Measurements from ENCODE around the gene TRMT61B.
A peak's percentile ranks its signal among the peaks of the same experiment; 100 is the strongest.

Gene TRMT61B

DNA sequence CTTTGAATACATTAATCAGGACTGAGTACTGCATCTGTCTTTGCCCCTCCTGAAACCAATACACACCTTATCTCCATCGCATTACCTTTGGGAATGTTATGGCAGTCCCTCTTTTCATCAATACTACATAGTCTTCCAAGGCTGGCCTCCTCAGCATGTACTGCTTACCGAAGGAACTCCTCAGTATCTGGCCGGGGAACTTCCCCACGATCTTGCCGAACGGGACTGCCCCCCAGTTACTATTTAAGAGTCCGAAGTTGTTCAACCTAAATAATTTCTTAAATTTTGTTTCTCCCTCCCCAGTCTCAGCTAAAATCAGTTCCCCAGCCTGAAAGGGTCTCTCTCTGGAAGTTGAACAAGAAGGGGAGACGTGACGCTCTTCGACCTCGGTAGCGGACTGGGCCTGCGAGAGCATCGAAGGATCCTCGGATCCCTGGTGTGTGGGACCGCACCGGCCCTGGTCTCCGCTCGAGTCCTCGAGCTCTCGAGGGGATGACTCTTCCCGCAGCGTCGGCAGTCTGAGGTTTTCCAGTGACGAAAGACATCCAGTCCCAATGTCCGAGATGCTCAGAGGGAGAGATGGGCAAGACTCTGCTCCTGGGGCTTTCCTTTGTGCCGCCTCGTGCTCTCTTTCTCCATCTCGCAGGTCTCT lies 489 bp downstream of the TRMT61B start:
- Histone ChIP-seq H3K4me1 (ENCODE audit: control insufficient read depth in 5 of 5, insufficient read depth in 5 of 5, low read length in 5 of 5) (peaks cover 0 to 34% (median 28%) of the 10 kb centered on the region in 5 donors), H3K27ac (ENCODE audit: low read depth, low read length) (peak overlapping the region; percentile 63), H3K27me3 (ENCODE audit: control insufficient read depth in 5 of 5, insufficient read depth in 4 of 5, low read length in 5 of 5) (no peaks in the 10 kb centered on the region), H3K36me3 (ENCODE audit: control insufficient read depth in 5 of 5, insufficient read depth in 5 of 5, low read length in 5 of 5) (peaks cover 0 to 4% (median 0%) of the 10 kb centered on the region in 5 donors), H3K9ac (ENCODE audit: low read length in 5 of 5) (peak overlapping the region; percentile 73 to 97 (median 92)), H3K9me3 (ENCODE audit: control insufficient read depth in 5 of 5, low read length in 5 of 5) (no peaks in the 10 kb centered on the region), H3K4me3 (ENCODE audit: low read depth in 1 of 5, low read length in 5 of 5) (peak overlapping the region; percentile 78 to 100 (median 95))

DNA sequence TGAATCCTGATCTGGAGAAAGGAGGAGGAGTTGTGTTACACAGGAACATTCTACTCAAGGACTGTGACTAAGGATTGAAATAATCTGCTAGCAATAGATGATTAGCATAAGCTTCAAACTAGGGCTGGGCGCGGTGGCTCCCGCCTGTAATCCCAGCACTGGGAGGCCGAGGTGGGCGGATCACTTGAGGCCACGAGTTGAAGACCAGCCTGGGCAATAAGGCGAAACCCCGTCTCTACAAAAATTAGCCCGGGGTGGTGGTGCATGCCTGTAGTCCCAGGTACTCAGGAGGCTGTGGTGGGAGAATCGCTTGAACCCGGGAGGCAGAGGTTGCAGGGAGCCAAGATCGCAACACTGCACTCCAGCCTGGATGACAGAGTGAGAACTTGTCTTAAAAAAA lies 1.5 kb downstream of the TRMT61B start:
- Histone ChIP-seq H3K4me1 (ENCODE audit: control insufficient read depth in 5 of 5, insufficient read depth in 5 of 5, low read length in 5 of 5) (peaks cover 0 to 34% (median 28%) of the 10 kb centered on the region in 5 donors), H3K27ac (ENCODE audit: low read depth, low read length) (no peak overlapping the region), H3K9ac (ENCODE audit: low read length in 5 of 5) (peak overlapping the region in 1 of 5 donors; percentile 86), H3K36me3 (ENCODE audit: control insufficient read depth in 5 of 5, insufficient read depth in 5 of 5, low read length in 5 of 5) (peaks cover 4 to 7% (median 4%) of the 10 kb centered on the region in 5 donors), H3K27me3 (ENCODE audit: control insufficient read depth in 5 of 5, insufficient read depth in 4 of 5, low read length in 5 of 5) (no peaks in the 10 kb centered on the region), H3K9me3 (ENCODE audit: control insufficient read depth in 5 of 5, low read length in 5 of 5) (no peaks in the 10 kb centered on the region), H3K4me3 (ENCODE audit: low read depth in 1 of 5, low read length in 5 of 5) (peak overlapping the region in 4 of 5 donors; percentile 78 to 100 (median 92))

- no peaks in the 10 kb centered on the region for H3K9me3 ChIP-seq (ENCODE audit: control insufficient read depth in 5 of 5, low read length in 5 of 5)
- no peaks in the 10 kb centered on the region for H3K27me3 ChIP-seq (ENCODE audit: control insufficient read depth in 5 of 5, insufficient read depth in 4 of 5, low read length in 5 of 5)
- peaks cover 6 to 17% (median 11%) of the 10 kb centered on the region in 5 donors for H3K36me3 ChIP-seq (ENCODE audit: control insufficient read depth in 5 of 5, insufficient read depth in 5 of 5, low read length in 5 of 5)
- no peak overlapping the region for H3K4me3 ChIP-seq (ENCODE audit: low read depth in 1 of 5, low read length in 5 of 5)
- no peak overlapping the region for H3K27ac ChIP-seq (ENCODE audit: low read depth, low read length)
- no peaks in the 10 kb centered on the region for H3K4me1 ChIP-seq (ENCODE audit: control insufficient read depth in 5 of 5, insufficient read depth in 5 of 5, low read length in 5 of 5)
- no peak overlapping the region for H3K9ac ChIP-seq (ENCODE audit: low read length in 5 of 5)
These were observed 14.1 kb downstream of the TRMT61B start for GRCh38 chr2:28855977-28856376.

- no peaks in the 10 kb centered on the region for H3K9me3 ChIP-seq (ENCODE audit: control insufficient read depth in 5 of 5, low read length in 5 of 5)
- peaks cover 0 to 9% (median 3%) of the 10 kb centered on the region in 5 donors for H3K36me3 ChIP-seq (ENCODE audit: control insufficient read depth in 5 of 5, insufficient read depth in 5 of 5, low read length in 5 of 5)
- no peak overlapping the region for H3K4me3 ChIP-seq (ENCODE audit: low read depth in 1 of 5, low read length in 5 of 5)
These were observed 14.9 kb downstream of the TRMT61B start for GRCh38 chr2:28855193-28855592.

GRCh38 chr2:28842042-28842441 lies 28.1 kb downstream of the TRMT61B start:
- H3K27me3 ChIP-seq (ENCODE audit: control insufficient read depth in 5 of 5, insufficient read depth in 4 of 5, low read length in 5 of 5), result no peaks in the 10 kb centered on the region
- no peaks in the 10 kb centered on the region for H3K9me3 ChIP-seq (ENCODE audit: control insufficient read depth in 5 of 5, low read length in 5 of 5)
- H3K4me1 ChIP-seq (ENCODE audit: control insufficient read depth in 5 of 5, insufficient read depth in 5 of 5, low read length in 5 of 5), result no peaks in the 10 kb centered on the region
- no peak overlapping the region for H3K27ac ChIP-seq (ENCODE audit: low read depth, low read length)
- no peak overlapping the region for H3K4me3 ChIP-seq (ENCODE audit: low read depth in 1 of 5, low read length in 5 of 5)
- peaks cover 0 to 3% (median 3%) of the 10 kb centered on the region in 5 donors for H3K36me3 ChIP-seq (ENCODE audit: control insufficient read depth in 5 of 5, insufficient read depth in 5 of 5, low read length in 5 of 5)
- H3K9ac ChIP-seq (ENCODE audit: low read length in 5 of 5), result no peak overlapping the region

More at GRCh38 chr2:28855193-28855592, 14.9 kb downstream of the TRMT61B start:
- H3K27me3 ChIP-seq (ENCODE audit: control insufficient read depth in 5 of 5, insufficient read depth in 4 of 5, low read length in 5 of 5), result no peaks in the 10 kb centered on the region
- H3K9ac ChIP-seq (ENCODE audit: low read length in 5 of 5), result no peak overlapping the region
- no peak overlapping the region for H3K27ac ChIP-seq (ENCODE audit: low read depth, low read length)
- no peaks in the 10 kb centered on the region for H3K4me1 ChIP-seq (ENCODE audit: control insufficient read depth in 5 of 5, insufficient read depth in 5 of 5, low read length in 5 of 5)

- Histone ChIP-seq H3K36me3 (ENCODE audit: control insufficient read depth in 5 of 5, insufficient read depth in 5 of 5, low read length in 5 of 5) (peaks cover 0 to 3% (median 0%) of the 10 kb centered on the region in 5 donors), H3K4me3 (ENCODE audit: low read depth in 1 of 5, low read length in 5 of 5) (no peak overlapping the region), H3K9ac (ENCODE audit: low read length in 5 of 5) (no peak overlapping the region), H3K9me3 (ENCODE audit: control insufficient read depth in 5 of 5, low read length in 5 of 5) (no peaks in the 10 kb centered on the region), H3K27me3 (ENCODE audit: control insufficient read depth in 5 of 5, insufficient read depth in 4 of 5, low read length in 5 of 5) (no peaks in the 10 kb centered on the region), H3K4me1 (ENCODE audit: control insufficient read depth in 5 of 5, insufficient read depth in 5 of 5, low read length in 5 of 5) (no peaks in the 10 kb centered on the region), H3K27ac (ENCODE audit: low read depth, low read length) (no peak overlapping the region)
These were observed 31.1 kb downstream of the TRMT61B start for GRCh38 chr2:28838971-28839370.

DNA sequence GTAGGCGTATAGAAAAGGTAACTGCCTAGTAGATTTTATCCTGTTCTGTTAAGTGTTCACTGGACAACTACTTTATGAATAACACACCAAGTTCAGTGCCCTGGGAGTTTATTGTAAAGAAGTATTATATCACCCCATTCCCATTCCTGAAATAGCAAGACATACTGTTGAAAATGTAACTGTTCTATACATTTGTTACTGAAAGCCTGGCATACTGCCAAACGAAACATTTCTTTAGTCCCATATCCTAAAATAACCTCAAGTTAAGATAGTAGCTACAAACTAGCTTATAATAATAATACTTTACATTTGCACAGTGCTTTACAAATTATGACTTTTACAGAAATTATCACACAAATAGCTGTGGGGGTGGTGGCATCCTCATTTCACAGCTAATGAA lies 34.3 kb downstream of the TRMT61B start:
- H3K9ac ChIP-seq (ENCODE audit: low read length in 5 of 5), result no peak overlapping the region
- no peak overlapping the region for H3K4me3 ChIP-seq (ENCODE audit: low read depth in 1 of 5, low read length in 5 of 5)
- no peaks in the 10 kb centered on the region for H3K36me3 ChIP-seq (ENCODE audit: control insufficient read depth in 5 of 5, insufficient read depth in 5 of 5, low read length in 5 of 5)
- no peaks in the 10 kb centered on the region for H3K9me3 ChIP-seq (ENCODE audit: control insufficient read depth in 5 of 5, low read length in 5 of 5)
- H3K27me3 ChIP-seq (ENCODE audit: control insufficient read depth in 5 of 5, insufficient read depth in 4 of 5, low read length in 5 of 5), result no peaks in the 10 kb centered on the region
- H3K4me1 ChIP-seq (ENCODE audit: control insufficient read depth in 5 of 5, insufficient read depth in 5 of 5, low read length in 5 of 5), result no peaks in the 10 kb centered on the region
- H3K27ac ChIP-seq (ENCODE audit: low read depth, low read length), result no peak overlapping the region

GRCh38 chr2:28833740-28834470 lies 36.2 kb downstream of the TRMT61B start:
- Histone ChIP-seq H3K9me3 (ENCODE audit: control insufficient read depth in 5 of 5, low read length in 5 of 5) (no peaks in the 10 kb centered on the region), H3K27me3 (ENCODE audit: control insufficient read depth in 5 of 5, insufficient read depth in 4 of 5, low read length in 5 of 5) (no peaks in the 10 kb centered on the region), H3K36me3 (ENCODE audit: control insufficient read depth in 5 of 5, insufficient read depth in 5 of 5, low read length in 5 of 5) (no peaks in the 10 kb centered on the region), H3K4me1 (ENCODE audit: control insufficient read depth in 5 of 5, insufficient read depth in 5 of 5, low read length in 5 of 5) (no peaks in the 10 kb centered on the region), H3K9ac (ENCODE audit: low read length in 5 of 5) (no peak overlapping the region), H3K4me3 (ENCODE audit: low read depth in 1 of 5, low read length in 5 of 5) (no peak overlapping the region), H3K27ac (ENCODE audit: low read depth, low read length) (no peak overlapping the region)

DNA sequence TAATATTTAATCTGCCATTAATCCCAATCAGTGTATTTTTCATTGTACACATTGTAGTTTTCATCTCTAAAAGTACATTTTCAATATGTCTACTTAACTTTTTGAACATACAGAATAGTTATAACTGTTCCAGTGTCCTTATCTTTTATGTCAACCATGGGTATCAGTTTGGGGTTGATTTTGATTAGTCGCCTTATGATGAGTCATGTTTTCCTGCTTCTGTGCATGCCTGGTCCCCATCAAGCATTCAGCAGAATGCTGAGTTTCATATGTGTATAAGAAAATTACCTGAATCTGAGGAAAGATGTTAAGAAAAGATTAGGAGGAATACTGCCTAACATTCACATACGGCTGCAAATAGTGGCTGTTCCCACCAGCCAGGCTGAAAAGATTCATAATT lies 41.7 kb downstream of the TRMT61B start:
- H3K27ac ChIP-seq (ENCODE audit: low read depth, low read length), result no peak overlapping the region
- H3K4me1 ChIP-seq (ENCODE audit: control insufficient read depth in 5 of 5, insufficient read depth in 5 of 5, low read length in 5 of 5), result no peaks in the 10 kb centered on the region
- no peaks in the 10 kb centered on the region for H3K27me3 ChIP-seq (ENCODE audit: control insufficient read depth in 5 of 5, insufficient read depth in 4 of 5, low read length in 5 of 5)
- H3K9me3 ChIP-seq (ENCODE audit: control insufficient read depth in 5 of 5, low read length in 5 of 5), result no peaks in the 10 kb centered on the region
- no peak overlapping the region for H3K9ac ChIP-seq (ENCODE audit: low read length in 5 of 5)
- no peaks in the 10 kb centered on the region for H3K36me3 ChIP-seq (ENCODE audit: control insufficient read depth in 5 of 5, insufficient read depth in 5 of 5, low read length in 5 of 5)
- H3K4me3 ChIP-seq (ENCODE audit: low read depth in 1 of 5, low read length in 5 of 5), result no peak overlapping the region

- no peaks in the 10 kb centered on the region for H3K36me3 ChIP-seq (ENCODE audit: control insufficient read depth in 5 of 5, insufficient read depth in 5 of 5, low read length in 5 of 5)
- H3K9ac ChIP-seq (ENCODE audit: low read length in 5 of 5), result no peak overlapping the region
These were observed 45.2 kb downstream of the TRMT61B start for GRCh38 chr2:28824870-28825269.

More at GRCh38 chr2:28824870-28825269, 45.2 kb downstream of the TRMT61B start:
- H3K4me1 ChIP-seq (ENCODE audit: control insufficient read depth in 5 of 5, insufficient read depth in 5 of 5, low read length in 5 of 5), result no peaks in the 10 kb centered on the region
- H3K27me3 ChIP-seq (ENCODE audit: control insufficient read depth in 5 of 5, insufficient read depth in 4 of 5, low read length in 5 of 5), result no peaks in the 10 kb centered on the region
- H3K27ac ChIP-seq (ENCODE audit: low read depth, low read length), result no peak overlapping the region
- no peaks in the 10 kb centered on the region for H3K9me3 ChIP-seq (ENCODE audit: control insufficient read depth in 5 of 5, low read length in 5 of 5)
- H3K4me3 ChIP-seq (ENCODE audit: low read depth in 1 of 5, low read length in 5 of 5), result no peak overlapping the region

All from subcutaneous abdominal adipose tissue (tissue), 5 donors.